ENCODE measurements around the gene LGI2.

The LGI2 gene

GRCh38 chr4:24973747-24974601, 56.8 kb downstream of the LGI2 start:
- H3K36me3 ChIP-seq (ENCODE audit: control insufficient read depth, insufficient read depth, low read length), result no peaks in the 10 kb centered on the region
- H3K4me3 ChIP-seq (replicated peaks; ENCODE audit: low read depth, low read length), result no peak overlapping the region
- TF ChIP-seq, protein P1, sequence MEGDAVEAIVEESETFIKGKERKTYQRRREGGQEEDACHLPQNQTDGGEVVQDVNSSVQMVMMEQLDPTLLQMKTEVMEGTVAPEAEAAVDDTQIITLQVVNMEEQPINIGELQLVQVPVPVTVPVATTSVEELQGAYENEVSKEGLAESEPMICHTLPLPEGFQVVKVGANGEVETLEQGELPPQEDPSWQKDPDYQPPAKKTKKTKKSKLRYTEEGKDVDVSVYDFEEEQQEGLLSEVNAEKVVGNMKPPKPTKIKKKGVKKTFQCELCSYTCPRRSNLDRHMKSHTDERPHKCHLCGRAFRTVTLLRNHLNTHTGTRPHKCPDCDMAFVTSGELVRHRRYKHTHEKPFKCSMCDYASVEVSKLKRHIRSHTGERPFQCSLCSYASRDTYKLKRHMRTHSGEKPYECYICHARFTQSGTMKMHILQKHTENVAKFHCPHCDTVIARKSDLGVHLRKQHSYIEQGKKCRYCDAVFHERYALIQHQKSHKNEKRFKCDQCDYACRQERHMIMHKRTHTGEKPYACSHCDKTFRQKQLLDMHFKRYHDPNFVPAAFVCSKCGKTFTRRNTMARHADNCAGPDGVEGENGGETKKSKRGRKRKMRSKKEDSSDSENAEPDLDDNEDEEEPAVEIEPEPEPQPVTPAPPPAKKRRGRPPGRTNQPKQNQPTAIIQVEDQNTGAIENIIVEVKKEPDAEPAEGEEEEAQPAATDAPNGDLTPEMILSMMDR (IDR thresholded peaks at IDR 0.05; ENCODE audit: insufficient read depth, low read length, poor library complexity, severe bottlenecking), result no peak
- H3K27me3 ChIP-seq (replicated peaks; ENCODE audit: control insufficient read depth, insufficient read depth, low read length), result no peaks in the 10 kb centered on the region
- DNase-seq (ENCODE audit: extremely low read depth, insufficient read length), result no peak

- TF ChIP-seq, protein P1 (IDR thresholded peaks at IDR 0.05; ENCODE audit: insufficient read depth, low read length, poor library complexity, severe bottlenecking), result no peak
- DNase-seq (ENCODE audit: extremely low read depth, insufficient read length), result no peak
- H3K36me3 ChIP-seq (ENCODE audit: control insufficient read depth, insufficient read depth, low read length), result no peaks in the 10 kb centered on the region
Observed at GRCh38 chr4:24973404-24973746, 57.4 kb downstream of the LGI2 start.

DNA sequence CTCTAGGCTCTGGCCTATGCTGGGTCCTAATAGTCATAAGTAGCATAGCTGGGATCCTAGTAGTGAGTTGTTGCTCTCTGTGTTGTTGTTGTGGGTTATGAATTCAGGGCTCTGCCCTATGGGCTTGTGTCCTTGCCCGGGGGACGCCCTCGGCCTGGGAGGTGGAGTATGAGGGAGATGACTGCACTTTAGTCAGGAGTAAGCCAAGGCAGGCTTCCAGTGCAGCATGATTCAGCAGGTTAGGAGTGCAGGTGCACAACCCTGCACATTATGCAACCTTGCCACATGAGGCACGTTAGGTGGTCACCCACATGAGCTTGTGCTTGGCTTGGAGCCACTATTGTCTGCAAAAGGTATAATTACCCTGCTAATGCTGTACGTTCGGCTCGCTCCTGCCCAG, 59.6 kb downstream of the LGI2 start:
- Histone ChIP-seq H3K27me3 (replicated peaks; ENCODE audit: control insufficient read depth, insufficient read depth, low read length) (no peaks in the 10 kb centered on the region), H3K36me3 (ENCODE audit: control insufficient read depth, insufficient read depth, low read length) (no peaks in the 10 kb centered on the region), H3K4me3 (replicated peaks; ENCODE audit: low read depth, low read length) (no peak overlapping the region)
- TF ChIP-seq, protein P1 (IDR thresholded peaks at IDR 0.05; ENCODE audit: insufficient read depth, low read length, poor library complexity, severe bottlenecking), result no peak
- DNase-seq (ENCODE audit: extremely low read depth, insufficient read length), result no peak

More at GRCh38 chr4:24973404-24973746, 57.4 kb downstream of the LGI2 start:
- H3K4me3 ChIP-seq (replicated peaks; ENCODE audit: low read depth, low read length), result no peak overlapping the region
- H3K27me3 ChIP-seq (replicated peaks; ENCODE audit: control insufficient read depth, insufficient read depth, low read length), result no peaks in the 10 kb centered on the region

GRCh38 chr4:24970635-24971034, 60.1 kb downstream of the LGI2 start:
- Histone ChIP-seq H3K27me3 (replicated peaks; ENCODE audit: control insufficient read depth, insufficient read depth, low read length) (no peaks in the 10 kb centered on the region), H3K4me3 (replicated peaks; ENCODE audit: low read depth, low read length) (no peak overlapping the region), H3K36me3 (ENCODE audit: control insufficient read depth, insufficient read depth, low read length) (no peaks in the 10 kb centered on the region)
- DNase-seq (ENCODE audit: extremely low read depth, insufficient read length), result no peak
- TF ChIP-seq, protein P1 (IDR thresholded peaks at IDR 0.05; ENCODE audit: insufficient read depth, low read length, poor library complexity, severe bottlenecking), result no peak

DNA sequence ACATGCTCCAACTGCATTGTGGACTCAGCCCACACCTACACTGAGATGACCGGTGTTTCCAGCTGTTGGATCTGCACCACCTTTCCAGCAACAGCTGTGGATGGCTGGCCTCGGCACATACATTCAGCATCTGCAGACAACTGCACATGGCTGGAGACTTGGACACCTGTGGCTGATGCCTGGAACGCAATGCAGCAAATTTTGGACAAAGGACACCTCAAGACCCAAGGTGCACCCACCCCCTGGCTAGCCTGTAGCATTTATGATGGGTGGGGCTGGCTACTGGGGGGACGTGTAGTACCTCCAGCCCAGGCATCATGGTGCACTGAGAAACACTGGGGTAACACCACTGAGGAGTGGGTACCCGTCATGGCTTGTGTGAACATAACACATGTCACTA, 60.6 kb downstream of the LGI2 start:
- no peak for DNase-seq (ENCODE audit: extremely low read depth, insufficient read length)
- Histone ChIP-seq H3K36me3 (ENCODE audit: control insufficient read depth, insufficient read depth, low read length) (no peaks in the 10 kb centered on the region), H3K4me3 (replicated peaks; ENCODE audit: low read depth, low read length) (no peak overlapping the region), H3K27me3 (replicated peaks; ENCODE audit: control insufficient read depth, insufficient read depth, low read length) (no peaks in the 10 kb centered on the region)
- TF ChIP-seq, protein P1 (IDR thresholded peaks at IDR 0.05; ENCODE audit: insufficient read depth, low read length, poor library complexity, severe bottlenecking), result no peak

All from GM06990 (cell line).